GM18508 (cell line): ENCODE results near the gene CNTN4.
"Not testable (repeated sequence)": the region's sequence is repeated elsewhere in the genome, so short reads cannot be mapped to it uniquely, and the experiment has no call there.

ENCODE experiments used
- ATAC-seq: cut with Tn5 transposase; IDR thresholded peaks from one replicate; pipeline ENCODE4 v1.9.1; 2021; ENCODE audit warnings: moderate number of reproducible peaks; ENCODE audit not compliant: insufficient read depth, unreplicated experiment

Gene CNTN4

GRCh38 chr3:2098398-2099027, at the start of gene CNTN4:
CNTN4 (plus strand) TSS chr3:2098866.
- no peak for ATAC-seq

GRCh38 chr3:2061360-2061759, 37.3 kb upstream of the CNTN4 start:
- ATAC-seq, result no peak

- no peak for ATAC-seq
Observed at GRCh38 chr3:2071531-2071930, 27.1 kb upstream of the CNTN4 start.

- no peak for ATAC-seq
Observed at GRCh38 chr3:2078821-2079220, 19.8 kb upstream of the CNTN4 start.

GRCh38 chr3:2082871-2083480, 15.7 kb upstream of the CNTN4 start:
- ATAC-seq, result no peak

GRCh38 chr3:2083558-2083957, 15.1 kb upstream of the CNTN4 start:
- ATAC-seq, result not testable (repeated sequence)

GRCh38 chr3:2090095-2090911, 8.4 kb upstream of the CNTN4 start:
- ATAC-seq, result no peak

- ATAC-seq, result no peak
Observed at GRCh38 chr3:2092758-2093157, 5.9 kb upstream of the CNTN4 start.

GRCh38 chr3:2094941-2095340, 3.7 kb upstream of the CNTN4 start:
- ATAC-seq, result no peak

GRCh38 chr3:2096216-2096615, 2.5 kb upstream of the CNTN4 start:
- ATAC-seq, result no peak

- no peak for ATAC-seq
Observed at GRCh38 chr3:2097641-2098191, 950 bp upstream of the CNTN4 start.

GRCh38 chr3:2099028-2099671, 484 bp downstream of the CNTN4 start:
- no peak for ATAC-seq

- no peak for ATAC-seq
Observed at GRCh38 chr3:2099779-2100191, 1.1 kb downstream of the CNTN4 start.

GRCh38 chr3:2106438-2106837, 7.8 kb downstream of the CNTN4 start:
- no peak for ATAC-seq

GRCh38 chr3:2110597-2111117, 12.0 kb downstream of the CNTN4 start:
- no peak for ATAC-seq

GRCh38 chr3:2114617-2115275, 16.1 kb downstream of the CNTN4 start:
- no peak for ATAC-seq

GRCh38 chr3:2130726-2131125, 32.1 kb downstream of the CNTN4 start:
- no peak for ATAC-seq

- ATAC-seq, result no peak
Observed at GRCh38 chr3:2133146-2133545, 34.5 kb downstream of the CNTN4 start.

- ATAC-seq, result no peak
Observed at GRCh38 chr3:2137651-2138050, 39.0 kb downstream of the CNTN4 start.

- no peak for ATAC-seq
Observed at GRCh38 chr3:2141482-2141881, 42.8 kb downstream of the CNTN4 start.
